Activated CD4-positive, alpha-beta memory T cell treated with anti-CD3 and anti-CD28 coated beads, Interleukin-2, amount 10 ng/mL, durations not matched to agents 7 days and 5 days (primary cell): Measurements from ENCODE around the gene DSPP. TPM values are rescaled to one million over a fixed set of nuclear protein-coding genes. Genes with fewer than 3 reads are reported as not detected.

Experiments
- CTCF ChIA-PET: fragments of 350-600 bp; sonication (Branson Sonifier 250); formaldehyde crosslinking; loops from one replicate; lab custom pipeline; 2021; ENCODE audit warnings: antibody characterized with exemption, inconsistent platforms; lab: Charles Lee
- POLR2A ChIA-PET: fragments of 350-600 bp; sonication (Branson Sonifier 250); formaldehyde crosslinking; loops from one replicate; lab custom pipeline; 2021; ENCODE audit warnings: antibody characterized with exemption; lab: Charles Lee
- DNase-seq: peaks from one replicate; pipeline ENCODE4 v3.0.0-alpha.2; 2020
- H3K27ac Mint-ChIP-seq: one replicate; pipeline ENCODE4 v1.8.0; 2021; ENCODE audit warnings: mild to moderate bottlenecking, mixed read lengths
- H3K27me3 Mint-ChIP-seq: one replicate; pipeline ENCODE4 v1.8.0; 2021; ENCODE audit warnings: mixed read lengths
- H3K36me3 Mint-ChIP-seq: one replicate; pipeline ENCODE4 v1.8.0; 2021; ENCODE audit warnings: low read depth, mixed read lengths
- H3K4me1 Mint-ChIP-seq: one replicate; pipeline ENCODE4 v1.8.0; 2021; ENCODE audit warnings: mixed read lengths
- H3K4me3 Mint-ChIP-seq: one replicate; pipeline ENCODE4 v1.8.0; 2021; ENCODE audit warnings: mild to moderate bottlenecking, mixed read lengths
- H3K9me3 Mint-ChIP-seq: one replicate; pipeline ENCODE4 v1.8.0; 2021; ENCODE audit warnings: mixed read lengths
- total RNA-seq, 2 experiments: library from RNA; stranded (reverse); gene quantifications; one replicate each; pipeline ENCODE4 v1.2.3, GENCODE V29; 2021

DSPP gene
- total RNA-seq, 2 experiments from 2014 or later, result not detected

DNA sequence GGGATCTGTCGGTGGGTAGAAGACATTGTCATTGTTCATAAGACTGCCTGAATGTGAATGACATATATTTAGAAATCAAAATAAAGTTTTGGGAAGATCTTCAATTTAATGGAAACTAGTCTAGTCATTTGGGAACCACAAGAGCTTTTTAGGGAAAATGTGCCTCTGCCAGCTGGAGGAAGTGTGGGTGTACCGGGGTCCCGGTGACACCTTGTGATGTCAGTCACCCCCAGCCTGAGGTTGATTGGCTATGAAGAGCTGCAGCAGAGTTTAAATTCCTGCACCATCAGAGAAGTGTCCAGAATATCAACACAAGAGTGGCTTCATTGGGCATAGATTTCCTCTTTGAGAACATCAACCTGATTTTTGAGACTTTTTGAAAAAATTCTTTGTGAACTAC, 41.7 kb downstream of the DSPP start, which contains the start of gene DMP1:
Gene DMP1 (plus strand): TSS at position 301 of the 400 bp plus-strand sequence. CDS start 6,213 bp downstream, outside the sequence.
- Mint-ChIP-seq H3K9me3 (no peaks in the 10 kb centered on the region), H3K36me3 (no peaks in the 10 kb centered on the region), H3K4me1 (no peaks in the 10 kb centered on the region), H3K4me3 (no peak within 1 kb of the TSS), H3K27me3 (peaks cover 7% of the 10 kb centered on the region), H3K27ac (no peak within 1 kb of the TSS)
- ChIA-PET CTCF (no interaction called here), POLR2A (no interaction called here)
- no peak for DNase-seq

GRCh38 chr4:87650938-87651337, 42.6 kb downstream of the DSPP start:
- no peak for DNase-seq
- Mint-ChIP-seq H3K4me3 (no peak overlapping the region), H3K9me3 (no peaks in the 10 kb centered on the region), H3K27ac (no peak overlapping the region), H3K36me3 (no peaks in the 10 kb centered on the region), H3K4me1 (no peaks in the 10 kb centered on the region), H3K27me3 (peaks cover 7% of the 10 kb centered on the region)
- ChIA-PET POLR2A (no interaction called here), CTCF (no interaction called here)

- no peaks in the 10 kb centered on the region for H3K9me3 Mint-ChIP-seq
- ChIA-PET POLR2A (no interaction called here), CTCF (no interaction called here)
- no peak for DNase-seq
- H3K4me1 Mint-ChIP-seq, result no peaks in the 10 kb centered on the region
- H3K27me3 Mint-ChIP-seq, result peaks cover 7% of the 10 kb centered on the region
- no peaks in the 10 kb centered on the region for H3K36me3 Mint-ChIP-seq
- H3K4me3 Mint-ChIP-seq, result no peak overlapping the region
- no peak overlapping the region for H3K27ac Mint-ChIP-seq
These were observed 43.6 kb downstream of the DSPP start for GRCh38 chr4:87651941-87652340.

GRCh38 chr4:87654487-87655044, 46.2 kb downstream of the DSPP start:
- Mint-ChIP-seq H3K36me3 (no peaks in the 10 kb centered on the region), H3K4me1 (no peaks in the 10 kb centered on the region), H3K4me3 (no peak overlapping the region), H3K27me3 (peaks cover 5% of the 10 kb centered on the region), H3K9me3 (no peaks in the 10 kb centered on the region), H3K27ac (no peak overlapping the region)
- ChIA-PET CTCF (no interaction called here), POLR2A (no interaction called here)
- no peak for DNase-seq

- CTCF ChIA-PET, result no interaction called here
- no peak for DNase-seq
- Mint-ChIP-seq H3K9me3 (no peaks in the 10 kb centered on the region), H3K27me3 (peaks cover 9% of the 10 kb centered on the region), H3K4me3 (no peak overlapping the region), H3K4me1 (no peaks in the 10 kb centered on the region), H3K36me3 (no peaks in the 10 kb centered on the region), H3K27ac (no peak overlapping the region)
- POLR2A ChIA-PET, result no interaction called here
These were observed 49.2 kb downstream of the DSPP start for GRCh38 chr4:87657525-87657924.

- Mint-ChIP-seq H3K4me3 (no peak overlapping the region), H3K9me3 (no peaks in the 10 kb centered on the region), H3K27me3 (peaks cover 6% of the 10 kb centered on the region), H3K4me1 (no peaks in the 10 kb centered on the region), H3K36me3 (no peaks in the 10 kb centered on the region), H3K27ac (no peak overlapping the region)
- ChIA-PET CTCF (no interaction called here), POLR2A (no interaction called here)
- no peak for DNase-seq
These were observed 51.1 kb downstream of the DSPP start for GRCh38 chr4:87659247-87659931.

DNA sequence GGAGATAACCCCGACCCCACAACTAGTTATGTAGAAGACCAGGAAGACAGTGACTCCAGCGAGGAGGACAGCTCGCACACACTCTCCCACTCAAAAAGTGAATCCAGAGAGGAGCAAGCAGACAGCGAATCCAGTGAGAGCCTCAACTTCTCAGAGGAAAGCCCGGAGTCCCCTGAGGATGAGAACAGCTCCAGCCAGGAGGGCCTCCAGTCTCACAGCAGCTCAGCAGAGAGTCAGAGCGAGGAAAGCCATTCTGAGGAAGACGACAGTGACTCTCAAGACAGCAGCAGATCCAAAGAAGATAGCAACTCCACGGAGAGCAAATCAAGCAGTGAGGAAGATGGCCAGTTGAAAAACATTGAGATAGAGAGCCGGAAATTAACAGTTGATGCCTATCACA, 54.5 kb downstream of the DSPP start:
- ChIA-PET POLR2A (no interaction called here), CTCF (no interaction called here)
- peaks cover 6% of the 10 kb centered on the region for H3K27me3 Mint-ChIP-seq
- no peaks in the 10 kb centered on the region for H3K4me1 Mint-ChIP-seq
- no peaks in the 10 kb centered on the region for H3K9me3 Mint-ChIP-seq
- DNase-seq, result no peak
- no peaks in the 10 kb centered on the region for H3K36me3 Mint-ChIP-seq
- H3K27ac Mint-ChIP-seq, result no peak overlapping the region
- H3K4me3 Mint-ChIP-seq, result no peak overlapping the region

Other genes starting within 250 kb of the DSPP start
- gene HSD17B11, start 217.3 kb upstream of the DSPP start, total RNA-seq, result 10 to 100 TPM; 39.5 to 44.3 TPM
- 1 to 10 TPM; 7.4 to 8.4 TPM for gene NUDT9, start 186.0 kb upstream of the DSPP start, total RNA-seq
- gene SPARCL1, start 79.2 kb upstream of the DSPP start, total RNA-seq, result not detected
- not detected for gene DMP1, start 41.8 kb downstream of the DSPP start, total RNA-seq
- gene IBSP, start 191.0 kb downstream of the DSPP start, total RNA-seq, result not detected
- not detected for gene MEPE, start 224.4 kb downstream of the DSPP start, total RNA-seq